ENCODE results near the gene GDF7. TPM values are rescaled to one million over a fixed set of nuclear protein-coding genes. Genes with fewer than 3 reads are reported as not detected.
"Not testable (repeated sequence)": the region's sequence is repeated elsewhere in the genome, so short reads cannot be mapped to it uniquely, and the experiment has no call there.

The GDF7 gene
- total RNA-seq, 4 donors from 2014 or later: 1.9 to 3.1 (median 2.4) TPM

- Histone ChIP-seq H3K36me3 (no peaks in the 10 kb centered on the region), H3K27ac (no peak overlapping the region), H3K27me3 (no peaks in the 10 kb centered on the region), H3K9me3 (no peaks in the 10 kb centered on the region), H3K4me3 (no peak overlapping the region), H3K4me1 (no peaks in the 10 kb centered on the region)
- no peak for TF ChIP-seq EP300 (IDR thresholded peaks at IDR 0.05)
- no peak for TF ChIP-seq POLR2A (IDR thresholded peaks at IDR 0.05)
- TF ChIP-seq, protein P1, sequence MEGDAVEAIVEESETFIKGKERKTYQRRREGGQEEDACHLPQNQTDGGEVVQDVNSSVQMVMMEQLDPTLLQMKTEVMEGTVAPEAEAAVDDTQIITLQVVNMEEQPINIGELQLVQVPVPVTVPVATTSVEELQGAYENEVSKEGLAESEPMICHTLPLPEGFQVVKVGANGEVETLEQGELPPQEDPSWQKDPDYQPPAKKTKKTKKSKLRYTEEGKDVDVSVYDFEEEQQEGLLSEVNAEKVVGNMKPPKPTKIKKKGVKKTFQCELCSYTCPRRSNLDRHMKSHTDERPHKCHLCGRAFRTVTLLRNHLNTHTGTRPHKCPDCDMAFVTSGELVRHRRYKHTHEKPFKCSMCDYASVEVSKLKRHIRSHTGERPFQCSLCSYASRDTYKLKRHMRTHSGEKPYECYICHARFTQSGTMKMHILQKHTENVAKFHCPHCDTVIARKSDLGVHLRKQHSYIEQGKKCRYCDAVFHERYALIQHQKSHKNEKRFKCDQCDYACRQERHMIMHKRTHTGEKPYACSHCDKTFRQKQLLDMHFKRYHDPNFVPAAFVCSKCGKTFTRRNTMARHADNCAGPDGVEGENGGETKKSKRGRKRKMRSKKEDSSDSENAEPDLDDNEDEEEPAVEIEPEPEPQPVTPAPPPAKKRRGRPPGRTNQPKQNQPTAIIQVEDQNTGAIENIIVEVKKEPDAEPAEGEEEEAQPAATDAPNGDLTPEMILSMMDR (IDR thresholded peaks at IDR 0.05): no peak
- TF ChIP-seq POLR2AphosphoS5 (IDR thresholded peaks at IDR 0.05): no peak
- DNase-seq (ENCODE audit: low spot score in 2 of 2): no peak
- WGBS: 94% methylated on average over 4 of the region's 4 CpGs
These were observed 40.7 kb downstream of the GDF7 start for GRCh38 chr2:20707601-20708000.

DNA sequence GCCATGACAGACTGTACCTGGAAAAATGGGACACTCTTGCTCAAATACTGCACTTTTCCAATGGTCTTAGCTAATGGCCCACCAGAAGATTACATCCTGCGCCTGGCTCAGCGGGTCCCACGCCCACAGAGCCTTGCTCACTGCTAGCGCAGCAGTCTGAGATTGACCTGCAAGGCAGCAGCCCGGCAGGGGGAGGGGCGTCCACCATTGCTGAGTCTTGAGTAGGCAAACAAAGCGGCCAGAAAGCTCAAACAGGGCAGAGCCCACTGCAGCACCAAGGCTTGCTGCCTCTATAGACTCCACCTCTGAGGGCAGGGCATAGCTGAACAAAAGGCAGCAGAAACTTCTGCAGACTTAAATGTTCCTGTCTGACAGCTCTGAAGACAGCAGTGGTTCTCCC lies 44.7 kb downstream of the GDF7 start:
- H3K4me3 ChIP-seq; H3K4me1 ChIP-seq; H3K27ac ChIP-seq; H3K36me3 ChIP-seq; H3K9me3 ChIP-seq; H3K27me3 ChIP-seq; DNase-seq (ENCODE audit: low spot score in 2 of 2): not testable (repeated sequence)
- 89% methylated on average over 5 of the region's 7 CpGs for WGBS

DNA sequence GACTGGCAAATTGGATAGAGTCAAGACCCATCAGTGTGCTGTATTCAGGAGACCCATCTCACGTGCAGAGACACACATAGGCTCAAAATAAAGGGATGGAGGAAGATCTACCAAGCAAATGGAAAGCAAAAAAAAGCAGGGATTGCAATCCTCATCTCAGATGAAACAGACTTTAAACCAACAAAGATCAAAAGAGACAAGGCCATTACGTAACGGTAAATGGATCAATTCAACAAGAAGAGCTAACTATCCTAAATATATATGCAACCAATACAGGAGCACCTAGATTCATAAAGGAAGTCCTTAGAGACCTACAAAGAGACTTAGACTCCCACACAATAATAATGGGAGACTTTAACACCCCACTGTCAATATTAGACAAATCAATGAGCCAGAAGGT lies 46.6 kb downstream of the GDF7 start:
- not testable (repeated sequence) for DNase-seq (ENCODE audit: low spot score in 2 of 2); H3K4me3 ChIP-seq; H3K4me1 ChIP-seq; H3K36me3 ChIP-seq; H3K27me3 ChIP-seq; H3K9me3 ChIP-seq; H3K27ac ChIP-seq
- WGBS: 100% methylated on average over 3 of the region's 3 CpGs

DNA sequence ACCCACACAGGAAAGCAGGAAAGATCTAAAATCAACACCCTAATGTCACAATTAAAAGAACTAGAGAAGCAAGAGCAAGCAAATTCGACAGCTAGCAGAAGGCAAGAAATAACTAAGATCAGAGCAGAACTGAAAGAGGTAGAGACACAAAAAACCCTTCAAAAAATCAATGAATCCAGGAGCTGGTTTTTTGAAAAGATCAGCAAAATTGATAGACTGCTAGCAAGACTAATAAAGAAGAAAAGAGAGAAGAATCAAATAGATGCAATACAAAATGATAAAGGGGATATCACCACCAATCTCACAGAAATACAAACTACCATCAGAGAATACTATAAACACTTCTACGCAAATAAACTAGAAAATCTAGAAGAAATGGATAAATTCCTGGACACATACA lies 47.5 kb downstream of the GDF7 start:
- H3K4me1 ChIP-seq, H3K36me3 ChIP-seq: not testable (repeated sequence)
- WGBS: 93% methylated on average over 2 of the region's 2 CpGs

GRCh38 chr2:20716164-20716563 lies 49.2 kb downstream of the GDF7 start:
- WGBS: 100% methylated on average over 3 of the region's 3 CpGs
- not testable (repeated sequence) for H3K36me3 ChIP-seq; H3K27ac ChIP-seq; H3K4me1 ChIP-seq; DNase-seq (ENCODE audit: low spot score in 2 of 2); H3K4me3 ChIP-seq; H3K9me3 ChIP-seq; H3K27me3 ChIP-seq

More for the DNA sequence above, 47.5 kb downstream of the GDF7 start:
- H3K27ac ChIP-seq; DNase-seq (ENCODE audit: low spot score in 2 of 2); H3K4me3 ChIP-seq; H3K9me3 ChIP-seq; H3K27me3 ChIP-seq: not testable (repeated sequence)

GRCh38 chr2:20717641-20718040 lies 50.7 kb downstream of the GDF7 start:
- Histone ChIP-seq H3K27me3 (no peaks in the 10 kb centered on the region), H3K27ac (no peak overlapping the region), H3K9me3 (no peaks in the 10 kb centered on the region), H3K4me1 (no peaks in the 10 kb centered on the region), H3K4me3 (no peak overlapping the region), H3K36me3 (no peaks in the 10 kb centered on the region)
- 92% methylated on average over 1 of the region's 1 CpG for WGBS
- TF ChIP-seq EP300 (IDR thresholded peaks at IDR 0.05) (no peak), POLR2A (IDR thresholded peaks at IDR 0.05) (no peak), POLR2AphosphoS5 (IDR thresholded peaks at IDR 0.05) (no peak)
- TF ChIP-seq, protein P1 (IDR thresholded peaks at IDR 0.05): no peak
- DNase-seq (ENCODE audit: low spot score in 2 of 2): no peak

DNA sequence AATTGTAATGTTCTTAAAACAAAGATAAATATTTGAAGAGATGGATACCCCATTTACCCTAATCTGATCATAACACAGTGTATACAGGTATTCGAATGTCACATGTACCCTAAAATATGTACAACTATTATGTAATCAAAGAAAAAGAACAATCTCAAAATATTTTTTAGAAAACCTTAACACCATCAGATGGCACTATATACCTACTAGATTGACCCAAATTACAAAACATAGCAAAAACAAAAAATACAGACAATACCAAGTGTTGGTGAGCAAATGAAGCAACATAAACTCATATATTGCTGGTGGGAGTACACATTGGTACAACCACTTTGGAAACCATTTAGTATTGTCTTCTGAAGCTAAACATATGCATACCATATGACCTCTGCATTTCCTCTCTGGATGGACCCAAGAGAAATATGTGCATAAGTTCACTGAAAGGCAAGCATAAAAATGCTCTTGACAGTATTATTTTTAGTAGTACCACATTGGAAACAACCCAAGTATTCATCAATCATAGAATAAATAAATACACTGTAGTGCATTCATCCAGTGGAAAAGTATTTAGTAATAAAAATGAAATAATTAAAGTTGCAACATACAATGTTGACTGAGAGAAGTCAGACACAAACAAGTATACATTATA lies 55.8 kb downstream of the GDF7 start:
- no peak overlapping the region for H3K27ac ChIP-seq
- no peaks in the 10 kb centered on the region for H3K9me3 ChIP-seq
- H3K4me1 ChIP-seq: no peaks in the 10 kb centered on the region
- H3K36me3 ChIP-seq: no peaks in the 10 kb centered on the region
- DNase-seq (ENCODE audit: low spot score in 2 of 2): no peak
- TF ChIP-seq, protein P1 (IDR thresholded peaks at IDR 0.05): no peak
- TF ChIP-seq POLR2AphosphoS5 (IDR thresholded peaks at IDR 0.05) (no peak), EP300 (IDR thresholded peaks at IDR 0.05) (no peak), POLR2A (IDR thresholded peaks at IDR 0.05) (no peak)
- H3K4me3 ChIP-seq: no peak overlapping the region
- WGBS: 98% methylated on average over 1 of the region's 1 CpG
- H3K27me3 ChIP-seq: no peaks in the 10 kb centered on the region
